Measurements from ENCODE around the gene THRB.

Gene THRB

GRCh38 chr3:24182756-24183155, 311.9 kb downstream of the THRB start:
- DNase-seq (ENCODE audit: low read depth): no peak

- no peak for DNase-seq (ENCODE audit: low read depth)
Observed at GRCh38 chr3:24181256-24181655, 313.4 kb downstream of the THRB start.

DNA sequence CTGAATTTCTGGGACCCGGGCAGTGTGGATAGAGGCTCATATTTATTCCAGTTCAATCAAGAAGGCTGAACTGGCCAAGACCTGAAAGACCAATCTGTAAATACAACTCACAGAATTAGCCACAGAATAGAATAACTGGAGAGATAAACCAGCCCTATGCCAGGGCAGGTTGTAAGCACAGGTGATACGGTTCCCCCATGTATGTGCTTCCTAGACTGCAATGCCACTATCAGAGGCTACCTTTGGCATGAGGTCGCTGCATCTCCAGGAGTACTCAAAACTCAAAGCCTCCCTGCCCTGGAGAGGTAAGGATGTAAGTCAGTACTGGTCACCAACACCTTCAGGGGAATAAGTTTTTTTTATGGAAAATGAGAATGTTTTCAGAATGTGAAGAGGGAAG, 314.0 kb downstream of the THRB start:
- no peak for DNase-seq (ENCODE audit: low read depth)

- DNase-seq (ENCODE audit: low read depth): no peak
Observed at GRCh38 chr3:24177201-24177600, 317.4 kb downstream of the THRB start.

DNA sequence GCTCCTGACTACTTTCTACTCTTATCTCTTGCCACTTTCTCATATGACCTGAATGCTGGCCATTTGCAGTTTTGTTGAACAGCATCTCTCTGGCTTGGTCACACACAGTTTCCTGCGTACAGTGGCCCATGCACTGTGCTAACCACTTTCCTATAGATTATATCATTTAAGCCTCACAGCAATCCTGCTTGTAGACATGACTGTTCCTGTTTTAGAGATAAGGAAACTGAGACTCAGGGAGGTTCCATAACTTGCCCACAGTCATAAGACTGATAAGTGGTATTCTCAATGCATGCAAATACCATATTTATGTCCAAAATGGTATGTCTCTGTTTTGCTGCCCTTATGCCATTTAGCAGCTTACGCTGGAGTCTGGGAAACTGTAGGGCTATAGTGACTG, 320.0 kb downstream of the THRB start:
- no peak for DNase-seq (ENCODE audit: low read depth)

DNA sequence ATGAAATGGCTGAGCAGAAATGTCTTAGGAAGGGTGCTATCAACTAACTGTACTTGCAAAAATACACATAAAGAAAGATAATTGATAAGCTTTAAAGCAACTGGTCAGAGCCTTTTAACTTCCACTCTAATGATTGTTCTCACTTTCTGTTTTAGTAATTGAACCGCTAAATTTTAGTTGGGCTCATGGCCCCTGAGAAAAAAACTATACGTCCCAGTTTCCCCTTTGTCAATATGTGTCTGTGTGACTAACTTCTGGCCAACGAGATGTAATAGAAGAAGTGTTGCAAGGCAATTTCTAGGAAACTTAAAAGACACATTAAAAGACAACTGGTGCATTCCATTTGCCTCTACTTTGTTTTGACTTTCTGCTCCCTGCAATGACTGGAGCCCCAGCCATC, 325.7 kb downstream of the THRB start:
- no peak for DNase-seq (ENCODE audit: low read depth)

- DNase-seq (ENCODE audit: low read depth): no peak
Observed at GRCh38 chr3:24167429-24167828, 327.2 kb downstream of the THRB start.

DNA sequence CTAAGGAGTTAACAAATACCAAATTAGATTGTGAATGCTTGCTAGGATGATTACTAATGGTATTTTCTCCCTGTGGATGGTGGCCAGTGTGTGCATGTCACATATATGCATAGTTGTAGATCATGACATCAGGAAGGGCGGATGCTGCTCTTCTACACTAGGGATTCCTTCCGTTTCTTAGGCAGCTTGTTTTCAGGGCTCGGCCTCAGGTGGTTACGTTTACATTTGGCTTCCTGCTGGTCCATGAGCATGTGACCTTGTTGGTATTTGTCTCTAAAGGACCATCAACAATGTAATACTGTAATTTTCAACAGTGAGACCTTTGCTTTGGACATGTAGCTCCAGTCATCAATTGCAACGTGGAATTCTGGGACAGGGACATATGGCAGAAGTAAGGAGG, 328.1 kb downstream of the THRB start:
- DNase-seq (ENCODE audit: low read depth): no peak

- no peak for DNase-seq (ENCODE audit: low read depth)
Observed at GRCh38 chr3:24165603-24165982, 329.1 kb downstream of the THRB start.

DNA sequence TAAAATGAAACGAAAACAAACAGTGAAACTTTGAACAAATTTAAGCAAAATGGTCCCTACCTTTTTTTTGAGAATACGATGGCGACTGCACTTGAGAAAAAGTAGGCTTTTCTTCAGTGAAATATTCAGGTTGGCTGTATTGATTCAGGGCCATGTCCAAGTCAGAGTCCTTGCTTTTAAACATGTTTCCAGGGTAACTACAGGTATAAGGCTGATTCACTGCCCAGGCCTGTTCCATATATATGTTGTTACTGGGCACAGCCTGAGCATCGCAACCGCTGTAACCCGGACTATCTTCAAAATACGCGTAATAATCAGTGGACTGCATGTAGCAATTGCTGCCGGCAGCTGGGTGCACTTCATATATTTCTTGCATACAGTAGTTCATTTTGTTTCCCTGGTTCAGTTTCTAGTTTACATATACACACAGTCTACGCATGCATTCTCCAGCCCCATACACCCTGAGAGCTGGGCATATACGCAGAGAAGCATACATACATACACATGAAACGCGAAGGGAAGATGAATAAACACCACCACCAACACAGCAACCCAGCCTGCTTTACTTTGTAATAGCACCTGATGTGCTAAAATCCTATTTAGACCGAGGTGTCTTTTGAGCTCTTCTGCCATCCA, 329.6 kb downstream of the THRB start:
- DNase-seq (ENCODE audit: low read depth): no peak

GRCh38 chr3:24162929-24163328, 331.7 kb downstream of the THRB start:
- DNase-seq (ENCODE audit: low read depth): no peak

- peak; percentile 55 for DNase-seq (ENCODE audit: low read depth)
Observed at GRCh38 chr3:24161841-24162240, 332.8 kb downstream of the THRB start.

DNA sequence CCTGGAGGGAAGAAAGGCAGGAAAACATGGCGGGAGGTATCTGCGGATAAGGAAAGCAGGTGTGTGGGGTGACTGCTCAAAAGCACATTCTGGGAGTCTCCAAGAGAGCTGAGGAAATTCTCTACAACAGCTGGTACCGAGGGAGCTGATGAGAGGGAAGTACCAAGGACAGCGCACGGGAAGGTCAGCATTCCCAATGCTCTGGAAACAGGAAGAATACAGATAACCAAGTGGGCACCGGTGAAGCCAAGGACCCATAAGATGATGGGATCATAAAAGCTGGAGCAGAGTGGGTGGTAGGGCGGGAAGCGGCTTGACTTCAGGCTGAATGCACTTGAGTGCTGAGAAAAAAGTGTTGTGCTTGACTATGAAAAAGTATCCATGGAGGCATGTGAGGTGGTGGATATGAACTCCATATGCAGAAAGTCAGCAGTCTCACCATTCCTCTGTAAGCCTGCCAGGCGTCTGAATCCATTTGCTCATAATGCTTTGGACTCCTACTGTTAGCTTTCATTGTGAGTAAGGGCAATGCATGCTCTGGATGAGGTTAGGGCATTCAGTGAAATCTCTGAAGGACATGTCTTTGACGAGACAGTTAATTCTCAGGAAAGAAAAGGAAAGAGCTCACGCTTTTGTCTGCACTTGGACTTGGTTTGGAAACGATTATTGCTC, 334.1 kb downstream of the THRB start:
- no peak for DNase-seq (ENCODE audit: low read depth)

DNA sequence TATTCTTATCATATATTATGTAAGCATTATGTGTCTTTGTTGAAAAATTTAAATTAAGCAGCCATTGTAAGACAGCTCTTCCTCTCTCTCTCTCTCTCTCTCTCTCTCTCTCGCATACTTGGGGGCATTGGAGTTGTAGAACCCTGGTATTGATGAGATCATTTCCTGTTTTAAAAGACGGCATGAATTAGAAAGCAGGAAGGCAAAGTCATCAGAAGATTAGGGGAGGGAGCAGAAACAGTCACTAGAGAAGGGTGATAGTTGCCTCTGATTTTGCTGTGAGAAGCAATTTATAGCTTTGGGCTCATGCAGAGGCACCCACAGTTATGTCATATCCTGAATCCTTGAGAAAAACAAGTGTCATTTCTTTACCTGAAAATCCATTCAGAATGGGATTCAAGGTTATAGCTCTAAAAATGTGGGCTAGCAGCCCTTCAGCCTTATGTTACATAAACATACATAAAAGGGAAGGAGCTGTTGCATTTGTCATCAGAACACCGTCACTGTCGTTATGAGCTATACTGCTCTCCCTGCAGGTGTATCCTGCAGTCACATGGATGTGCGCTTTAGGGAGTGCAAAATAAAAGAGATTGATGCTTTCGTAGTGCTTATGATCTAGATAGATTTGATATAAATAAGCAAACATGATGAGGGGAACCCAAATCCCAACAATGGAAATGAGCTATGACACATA, 335.7 kb downstream of the THRB start:
- DNase-seq (ENCODE audit: low read depth): no peak

- DNase-seq (ENCODE audit: low read depth): no peak
Observed at GRCh38 chr3:24157106-24157505, 337.5 kb downstream of the THRB start.

DNA sequence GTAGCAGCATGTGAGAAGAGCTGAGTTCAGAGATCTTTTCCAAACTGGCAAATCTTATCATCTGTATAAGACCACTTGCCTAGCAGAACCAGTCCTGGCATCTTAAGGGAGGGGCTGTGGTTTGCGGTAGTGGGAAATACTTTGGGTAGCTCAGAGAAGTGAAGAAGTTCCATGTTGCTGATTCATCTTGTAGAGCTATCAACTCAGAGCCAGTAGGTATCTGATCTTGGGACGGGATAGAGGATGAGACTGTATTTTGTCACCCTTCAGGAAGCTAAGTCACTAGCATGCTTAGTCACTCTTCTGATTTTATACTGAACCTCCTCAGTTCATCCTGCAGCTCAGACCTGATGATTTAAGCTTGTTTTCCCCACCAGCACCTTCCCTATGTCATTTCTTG, 338.2 kb downstream of the THRB start:
- DNase-seq (ENCODE audit: low read depth): peak; percentile 88

- no peak for DNase-seq (ENCODE audit: low read depth)
Observed at GRCh38 chr3:24155276-24155675, 339.4 kb downstream of the THRB start.

DNA sequence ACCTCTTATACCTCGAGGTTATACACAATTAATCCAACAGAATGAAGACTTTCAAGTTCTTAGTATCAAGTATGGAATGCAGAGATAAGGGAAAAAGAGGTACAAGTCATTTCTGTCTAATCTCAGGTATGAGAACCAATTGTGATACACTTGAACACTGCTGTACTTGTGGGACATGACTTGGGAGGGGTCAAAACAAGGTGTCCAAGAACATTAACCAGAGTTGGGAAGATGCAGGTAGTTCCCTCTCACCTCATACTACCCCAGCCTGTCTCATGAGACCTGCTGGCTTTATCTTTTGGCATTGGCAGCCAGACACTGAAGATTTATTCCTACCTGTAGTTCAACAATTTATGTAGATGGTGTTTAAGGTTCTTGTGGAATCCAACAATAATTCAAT, 339.9 kb downstream of the THRB start:
- no peak for DNase-seq (ENCODE audit: low read depth)

DNA sequence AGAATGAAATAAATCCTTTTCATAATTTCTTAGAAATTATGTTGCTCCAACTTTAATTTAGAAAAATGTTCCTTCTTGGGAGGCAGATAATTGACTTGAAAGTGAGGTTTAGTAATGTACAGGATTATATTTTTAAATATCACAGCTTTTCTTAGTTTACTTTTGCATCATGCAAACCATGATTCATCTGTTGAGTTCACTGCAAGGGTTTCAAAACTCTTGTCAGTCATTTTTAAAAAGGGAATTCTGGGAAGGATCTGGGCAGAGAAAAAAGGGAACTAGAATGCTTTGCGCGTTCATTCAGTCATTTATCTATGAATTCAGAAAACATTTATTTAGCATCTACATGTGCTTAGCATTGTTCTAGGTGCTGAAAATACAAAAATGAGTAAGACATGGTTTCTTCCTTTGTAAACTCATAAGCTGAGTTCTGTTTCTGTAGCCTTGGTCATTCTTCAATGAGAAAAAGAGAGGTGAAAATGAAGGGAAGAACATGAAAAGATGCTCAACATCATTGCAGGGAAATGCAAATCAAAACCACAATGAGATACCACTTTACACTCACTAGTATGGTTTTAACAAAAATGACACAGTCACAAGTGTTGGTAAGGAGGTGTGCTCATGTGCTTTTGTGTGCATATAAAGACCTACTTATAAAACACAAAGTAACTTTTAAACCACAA, 340.5 kb downstream of the THRB start:
- DNase-seq (ENCODE audit: low read depth): peak; percentile 57

DNA sequence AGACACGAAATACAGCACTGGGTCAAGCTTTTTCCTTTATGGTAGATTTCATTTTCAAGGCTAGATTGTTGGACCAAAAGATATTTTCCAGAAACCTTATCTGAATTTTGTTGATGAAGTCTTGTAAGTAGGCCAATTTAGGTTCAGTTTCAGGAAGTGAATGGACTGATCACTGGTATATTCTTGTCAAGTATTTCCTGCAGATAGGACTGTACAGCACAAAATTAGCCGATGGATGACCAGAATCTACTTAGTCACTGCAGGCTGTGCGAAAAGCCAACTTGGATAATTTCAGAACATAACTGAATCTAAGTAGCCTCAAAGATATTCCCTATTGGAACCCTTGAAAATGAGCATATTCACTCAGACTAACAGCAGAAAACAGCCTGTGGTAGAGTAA, 343.1 kb downstream of the THRB start:
- peak; percentile 66 for DNase-seq (ENCODE audit: low read depth)

DNA sequence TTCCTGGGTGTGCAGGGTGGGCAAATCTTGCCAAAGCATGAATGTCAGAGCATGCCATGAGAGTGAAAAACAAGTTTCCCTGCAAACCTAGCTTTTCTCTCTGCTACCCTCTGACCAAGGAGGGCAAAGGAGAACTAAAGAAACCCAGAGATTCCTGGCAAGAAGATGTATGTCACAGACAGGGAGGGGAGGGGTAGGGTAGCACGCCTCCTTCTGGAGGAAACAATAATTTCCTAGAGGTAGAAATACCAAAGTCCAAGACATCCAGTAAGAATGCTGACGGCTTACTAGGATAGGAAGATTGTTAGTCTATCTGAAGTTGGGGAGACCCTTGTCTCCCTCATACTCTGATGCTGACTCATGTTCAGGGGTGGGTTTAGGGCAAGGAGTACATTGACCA, 345.6 kb downstream of the THRB start:
- peak; percentile 28 for DNase-seq (ENCODE audit: low read depth)

- peak; percentile 96 for DNase-seq (ENCODE audit: low read depth)
Observed at GRCh38 chr3:24145981-24146822, 348.4 kb downstream of the THRB start.

Measured in iris pigment epithelial cell (primary cell).